K562 (cell line): ENCODE measurements around the gene RGS14. TPM values are rescaled to one million over a fixed set of nuclear protein-coding genes. Genes with fewer than 3 reads are reported as not detected.

ENCODE experiments used
- ARID1B ChIP-seq: fragments of 450-650 bp; IDR thresholded peaks from 2 replicates; pipeline ENCODE4 v1.6.1; 2016; ENCODE audit warnings: antibody characterized with exemption, mild to moderate bottlenecking, inconsistent platforms
- CBX8 ChIP-seq: fragments of 200-600 bp; sonication (generic); IDR thresholded peaks from 2 replicates; pipeline ENCODE4 v1.6.1; 2012; ENCODE audit warnings: borderline replicate concordance, mixed run types, low read depth, mild to moderate bottlenecking, moderate library complexity, mixed read lengths, low read length, control low read depth, inconsistent platforms; ENCODE audit not compliant: poor library complexity, severe bottlenecking; ENCODE audit errors: extremely low read depth
- CHCHD3 ChIP-seq: fragments of 250-450 bp; sonication (Bioruptor Pico); IDR thresholded peaks from 2 replicates; pipeline ENCODE4 v2.1.2; 2022; ENCODE audit warnings: mild to moderate bottlenecking
- ESRRA ChIP-seq: fragments of 450-650 bp; IDR thresholded peaks from 2 replicates; pipeline ENCODE4 v1.6.1; 2014; ENCODE audit warnings: low read depth, mild to moderate bottlenecking, moderate library complexity, borderline replicate concordance
- PML ChIP-seq: IDR thresholded peaks from 2 replicates; pipeline ENCODE4 v1.6.1; 2012; ENCODE audit warnings: low read length, inconsistent platforms
- PURB ChIP-seq: sonication (generic); formaldehyde crosslinking; IDR thresholded peaks from 2 replicates; pipeline ENCODE4 v1.9.0; 2021; ENCODE audit warnings: low read depth, mild to moderate bottlenecking, missing genetic modification reagents
- THAP12 ChIP-seq: fragments of 250-450 bp; sonication (Bioruptor Pico); IDR thresholded peaks from 2 replicates; pipeline ENCODE4 v1.9.0; 2021; ENCODE audit warnings: mild to moderate bottlenecking, inconsistent platforms
- ZBTB8A ChIP-seq: fragments of 450-650 bp; IDR thresholded peaks from 2 replicates; pipeline ENCODE4 v1.6.1; 2018; ENCODE audit warnings: mild to moderate bottlenecking, moderate library complexity; ENCODE audit not compliant: partially characterized antibody
- ZMIZ1 ChIP-seq, 2 experiments: fragments of 150-350 bp in 1 of 2; IDR thresholded peaks; 2 replicates each; pipeline ENCODE4 v1.6.1; 2012 to 2016; ENCODE audit warnings: low read depth in 2 of 2, low read length in 2 of 2, mild to moderate bottlenecking in 1 of 2, moderate library complexity in 1 of 2
- ZNF445 ChIP-seq: fragments of 250-450 bp; sonication (Bioruptor Pico); IDR thresholded peaks from 2 replicates; pipeline ENCODE4 v1.4.0; 2020; ENCODE audit warnings: low read depth, mild to moderate bottlenecking, moderate library complexity
- ZNF584 ChIP-seq: fragments of 200-800 bp; sonication (Bioruptor generic); IDR thresholded peaks from 2 replicates; pipeline ENCODE4 v1.6.1; 2016; ENCODE audit warnings: low read depth, mild to moderate bottlenecking, missing genetic modification characterization, missing compliant biosample characterization
- ZNF77 ChIP-seq: fragments of 250-450 bp; sonication (Bioruptor Pico); IDR thresholded peaks from 2 replicates; pipeline ENCODE4 v1.5.0; 2020
- polyA plus RNA-seq, 8 experiments: library from polyadenylated mRNA; depleted of rRNA in 4 of 8; stranded (reverse) in 5 of 8; unstranded in 3 of 8; fragments of >200 nt; fragmentation: Nextera tagmentation in 2 of 8; fragmentation: Illumina TruSeq in 1 of 8; extraction: Ambion mirVana in 2 of 8; extraction: Trizol in 1 of 8; gene quantifications; 2 replicates each; pipeline versions ENCODE4 v1.2.1 to v1.2.3, GENCODE V29; 2011 to 2014; ENCODE audit warnings: inconsistent platforms in 1 of 8, missing spikeins in 1 of 8
- total RNA-seq, 7 experiments: library from RNA; depleted of rRNA in 6 of 7; stranded (reverse); fragments of >200 nt in 6 of 7; fragmentation: Illumina TruSeq in 2 of 7; extraction: Trizol in 2 of 7; gene quantifications; 2 replicates each; pipeline versions ENCODE4 v1.2.1 to v1.2.3, GENCODE V29; 2011 to 2021; ENCODE audit warnings: low replicate concordance in 1 of 7
- TF ChIP-seq, protein P1 (sequence below): fragments of 450-650 bp; IDR thresholded peaks from 2 replicates; pipeline ENCODE4 v1.7.1; 2018; ENCODE audit warnings: mild to moderate bottlenecking, low read depth; ENCODE audit not compliant: partially characterized antibody
- TF ChIP-seq, protein P2 (sequence below): fragments of 450-650 bp; IDR thresholded peaks from 2 replicates; pipeline ENCODE4 v1.6.1; 2016; ENCODE audit warnings: mild to moderate bottlenecking

Gene RGS14
- total and polyA plus RNA-seq, 9 of the 15 experiments (the other 6 are each of a cell fraction or from before 2014, with no cell fraction given): 0.28 to 75.9 (median 34.5) TPM

GRCh38 chr5:177311723-177312648, 45.7 kb upstream of the RGS14 start, which contains the start of gene MXD3 (continued):
- TF ChIP-seq ZNF77: no peak
- TF ChIP-seq, protein P1, sequence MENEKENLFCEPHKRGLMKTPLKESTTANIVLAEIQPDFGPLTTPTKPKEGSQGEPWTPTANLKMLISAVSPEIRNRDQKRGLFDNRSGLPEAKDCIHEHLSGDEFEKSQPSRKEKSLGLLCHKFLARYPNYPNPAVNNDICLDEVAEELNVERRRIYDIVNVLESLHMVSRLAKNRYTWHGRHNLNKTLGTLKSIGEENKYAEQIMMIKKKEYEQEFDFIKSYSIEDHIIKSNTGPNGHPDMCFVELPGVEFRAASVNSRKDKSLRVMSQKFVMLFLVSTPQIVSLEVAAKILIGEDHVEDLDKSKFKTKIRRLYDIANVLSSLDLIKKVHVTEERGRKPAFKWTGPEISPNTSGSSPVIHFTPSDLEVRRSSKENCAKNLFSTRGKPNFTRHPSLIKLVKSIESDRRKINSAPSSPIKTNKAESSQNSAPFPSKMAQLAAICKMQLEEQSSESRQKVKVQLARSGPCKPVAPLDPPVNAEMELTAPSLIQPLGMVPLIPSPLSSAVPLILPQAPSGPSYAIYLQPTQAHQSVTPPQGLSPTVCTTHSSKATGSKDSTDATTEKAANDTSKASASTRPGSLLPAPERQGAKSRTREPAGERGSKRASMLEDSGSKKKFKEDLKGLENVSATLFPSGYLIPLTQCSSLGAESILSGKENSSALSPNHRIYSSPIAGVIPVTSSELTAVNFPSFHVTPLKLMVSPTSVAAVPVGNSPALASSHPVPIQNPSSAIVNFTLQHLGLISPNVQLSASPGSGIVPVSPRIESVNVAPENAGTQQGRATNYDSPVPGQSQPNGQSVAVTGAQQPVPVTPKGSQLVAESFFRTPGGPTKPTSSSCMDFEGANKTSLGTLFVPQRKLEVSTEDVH: peak; percentile 77
- no peak for TF ChIP-seq PURB (CRISPR knock-in tag)
- TF ChIP-seq, protein P2, sequence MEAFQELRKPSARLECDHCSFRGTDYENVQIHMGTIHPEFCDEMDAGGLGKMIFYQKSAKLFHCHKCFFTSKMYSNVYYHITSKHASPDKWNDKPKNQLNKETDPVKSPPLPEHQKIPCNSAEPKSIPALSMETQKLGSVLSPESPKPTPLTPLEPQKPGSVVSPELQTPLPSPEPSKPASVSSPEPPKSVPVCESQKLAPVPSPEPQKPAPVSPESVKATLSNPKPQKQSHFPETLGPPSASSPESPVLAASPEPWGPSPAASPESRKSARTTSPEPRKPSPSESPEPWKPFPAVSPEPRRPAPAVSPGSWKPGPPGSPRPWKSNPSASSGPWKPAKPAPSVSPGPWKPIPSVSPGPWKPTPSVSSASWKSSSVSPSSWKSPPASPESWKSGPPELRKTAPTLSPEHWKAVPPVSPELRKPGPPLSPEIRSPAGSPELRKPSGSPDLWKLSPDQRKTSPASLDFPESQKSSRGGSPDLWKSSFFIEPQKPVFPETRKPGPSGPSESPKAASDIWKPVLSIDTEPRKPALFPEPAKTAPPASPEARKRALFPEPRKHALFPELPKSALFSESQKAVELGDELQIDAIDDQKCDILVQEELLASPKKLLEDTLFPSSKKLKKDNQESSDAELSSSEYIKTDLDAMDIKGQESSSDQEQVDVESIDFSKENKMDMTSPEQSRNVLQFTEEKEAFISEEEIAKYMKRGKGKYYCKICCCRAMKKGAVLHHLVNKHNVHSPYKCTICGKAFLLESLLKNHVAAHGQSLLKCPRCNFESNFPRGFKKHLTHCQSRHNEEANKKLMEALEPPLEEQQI: no peak
- TF ChIP-seq CBX8: no peak
- TF ChIP-seq PML: no peak; the same call in 1 of the 2 replicates
- no peak for TF ChIP-seq ARID1B
- 0 out of 2 replicates have a peak, but pooled peaks have one; percentile 12 for TF ChIP-seq ESRRA
- no peak for TF ChIP-seq THAP12
- TF ChIP-seq CHCHD3 (CRISPR knock-in tag): no peak
- TF ChIP-seq ZNF584 (CRISPR knock-in tag): no peak
- TF ChIP-seq ZNF445 (CRISPR knock-in tag): no peak
- no peak for TF ChIP-seq ZBTB8A
- no peak for TF ChIP-seq ZMIZ1 (IDR thresholded peaks at IDR 0.05; ENCODE audit: low read depth in 2 of 2, low read length in 2 of 2)
